ENCODE results near the gene ECSIT. TPM values are rescaled to one million over a fixed set of nuclear protein-coding genes. Genes with fewer than 3 reads are reported as not detected.

ECSIT gene
- total and polyA plus RNA-seq, 2 experiments from 2014 or later = 17.1 to 28.0 TPM

GRCh38 chr19:11560404-11561051, 31.6 kb upstream of the ECSIT start:
- peaks cover 3% of the 10 kb centered on the region; the same call in 1 of the 2 replicates for H3F3A ChIP-seq (ENCODE audit: insufficient read depth)
- H3K27me3 ChIP-seq (replicated peaks; ENCODE audit: insufficient read depth) = no peaks in the 10 kb centered on the region
- no peaks in the 10 kb centered on the region for H4K20me1 ChIP-seq (ENCODE audit: insufficient read depth)
- WGBS, 2 experiments (ENCODE audit: low coverage in 1 of 2, low lambda C conversion rate in 2 of 2, missing lambda C conversion rate in 2 of 2) = 19 to 23% methylated on average over 9 of the region's 9 CpGs
- peak overlapping the region; percentile 29 for H3K4me2 ChIP-seq (ENCODE audit: unreplicated experiment)
- TF ChIP-seq EZH2 (IDR thresholded peaks at IDR 0.05; ENCODE audit: insufficient read depth, poor library complexity, severe bottlenecking) (no peak), EZH2phosphoT487 (IDR thresholded peaks at IDR 0.05; ENCODE audit: insufficient read depth, low read depth) (no peak)
- H3K9me2 ChIP-seq (ENCODE audit: insufficient read depth) = no peaks in the 10 kb centered on the region
- in situ Hi-C loops (cut with MboI) = no loop called here
- peaks cover 5% of the 10 kb centered on the region for H3K4me1 ChIP-seq (ENCODE audit: insufficient read depth)
- peak overlapping the region; percentile 85; the same call in 1 of the 2 replicates for H3K4me3 ChIP-seq
- H3K27ac ChIP-seq = no peak overlapping the region
- no peak overlapping the region for H3K9ac ChIP-seq
- no peaks in the 10 kb centered on the region for H3K9me3 ChIP-seq (ENCODE audit: low read depth)
- H2AFZ ChIP-seq = no peak overlapping the region
- DNase-seq = peak; percentile 74
- peaks cover 35% of the 10 kb centered on the region for H3K79me2 ChIP-seq (ENCODE audit: insufficient read depth)
- no peaks in the 10 kb centered on the region for H3K36me3 ChIP-seq (ENCODE audit: low read depth)

GRCh38 chr19:11558881-11559828, 30.2 kb upstream of the ECSIT start, which contains the start of gene ELOF1:
TSS of gene ELOF1 (minus strand) at chr19:11559230. CDS start at chr19:11554347, 4,883 bp downstream.
- 3% methylated on average over 55 of the region's 57 CpGs for WGBS, 2 experiments (ENCODE audit: low coverage in 1 of 2, low lambda C conversion rate in 2 of 2, missing lambda C conversion rate in 2 of 2)
- in situ Hi-C loops (cut with MboI) = no loop called here
- Histone ChIP-seq H3F3A (ENCODE audit: insufficient read depth) (peaks cover 3% of the 10 kb centered on the region; the same call in 1 of the 2 replicates), H3K4me2 (ENCODE audit: unreplicated experiment) (peak within 1 kb of the TSS; percentile 82), H4K20me1 (ENCODE audit: insufficient read depth) (no peaks in the 10 kb centered on the region), H3K9ac (peak within 1 kb of the TSS; percentile 80), H3K4me1 (ENCODE audit: insufficient read depth) (peaks cover 5% of the 10 kb centered on the region), H2AFZ (peak within 1 kb of the TSS; percentile 91), H3K27me3 (replicated peaks; ENCODE audit: insufficient read depth) (no peaks in the 10 kb centered on the region), H3K79me2 (ENCODE audit: insufficient read depth) (peaks cover 47% of the 10 kb centered on the region), H3K9me2 (ENCODE audit: insufficient read depth) (no peaks in the 10 kb centered on the region), H3K27ac (0 out of 2 replicates have a peak within 1 kb of the TSS, but pooled peaks have one; percentile 6), H3K36me3 (ENCODE audit: low read depth) (no peaks in the 10 kb centered on the region), H3K4me3 (peak within 1 kb of the TSS; percentile 85), H3K9me3 (ENCODE audit: low read depth) (no peaks in the 10 kb centered on the region)
- no peak for TF ChIP-seq EZH2phosphoT487 (IDR thresholded peaks at IDR 0.05; ENCODE audit: insufficient read depth, low read depth)
- no peak for TF ChIP-seq EZH2 (IDR thresholded peaks at IDR 0.05; ENCODE audit: insufficient read depth, poor library complexity, severe bottlenecking)
- peak; percentile 100 for DNase-seq

DNA sequence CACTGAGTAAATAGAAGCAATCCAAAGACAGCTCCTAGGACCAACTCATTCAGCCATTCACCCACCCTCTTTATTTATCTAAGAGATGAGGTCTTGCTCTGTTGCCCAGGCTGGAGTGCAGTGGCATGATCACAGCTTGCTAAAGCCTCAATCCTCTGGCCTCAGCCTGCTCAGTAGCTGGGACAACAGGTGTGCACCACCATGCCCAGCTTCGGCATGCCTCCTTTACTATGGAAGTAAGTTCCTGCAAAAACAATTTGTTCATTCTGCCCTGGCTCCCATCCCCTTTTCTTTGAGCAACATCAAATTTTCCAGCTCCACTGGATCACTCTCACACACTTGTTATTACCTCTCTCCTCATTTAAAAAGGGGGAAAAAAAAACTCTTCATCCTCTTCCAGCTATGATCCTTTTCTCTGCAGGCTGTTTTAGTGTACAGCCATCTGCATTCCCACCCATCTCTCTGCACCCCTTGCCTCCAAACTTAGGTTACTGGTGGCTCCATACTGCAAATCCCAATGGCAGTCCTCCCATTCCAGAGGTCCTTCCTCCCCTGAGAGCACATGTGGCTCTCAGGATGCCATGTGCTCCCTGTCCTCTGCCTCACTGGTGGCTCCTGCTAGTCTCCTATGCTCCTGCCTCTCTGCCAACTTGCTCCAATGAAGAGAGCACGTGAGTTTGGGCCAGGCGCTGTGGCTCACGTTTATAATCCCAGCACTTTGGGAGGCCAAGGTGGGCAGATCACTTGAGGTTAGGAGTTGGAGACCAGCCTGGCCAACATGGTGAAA, 27.9 kb upstream of the ECSIT start:
- Histone ChIP-seq H3K4me3 (no peak overlapping the region), H3K27ac (no peak overlapping the region), H2AFZ (no peak overlapping the region), H3K79me2 (ENCODE audit: insufficient read depth) (peaks cover 47% of the 10 kb centered on the region), H4K20me1 (ENCODE audit: insufficient read depth) (no peaks in the 10 kb centered on the region), H3K4me2 (ENCODE audit: unreplicated experiment) (no peak overlapping the region), H3K36me3 (ENCODE audit: low read depth) (no peaks in the 10 kb centered on the region), H3K9me2 (ENCODE audit: insufficient read depth) (no peaks in the 10 kb centered on the region), H3K9ac (no peak overlapping the region; the same call in 1 of the 2 replicates), H3K4me1 (ENCODE audit: insufficient read depth) (peaks cover 5% of the 10 kb centered on the region), H3K27me3 (replicated peaks; ENCODE audit: insufficient read depth) (no peaks in the 10 kb centered on the region), H3K9me3 (ENCODE audit: low read depth) (no peaks in the 10 kb centered on the region), H3F3A (ENCODE audit: insufficient read depth) (peaks cover 3% of the 10 kb centered on the region; the same call in 1 of the 2 replicates)
- WGBS, 2 experiments (ENCODE audit: low coverage in 1 of 2, low lambda C conversion rate in 2 of 2, missing lambda C conversion rate in 2 of 2) = 77 to 83% methylated on average over 4 of the region's 4 CpGs
- no peak for DNase-seq
- in situ Hi-C loops (cut with MboI) = no loop called here
- no peak for TF ChIP-seq EZH2 (IDR thresholded peaks at IDR 0.05; ENCODE audit: insufficient read depth, poor library complexity, severe bottlenecking)

DNA sequence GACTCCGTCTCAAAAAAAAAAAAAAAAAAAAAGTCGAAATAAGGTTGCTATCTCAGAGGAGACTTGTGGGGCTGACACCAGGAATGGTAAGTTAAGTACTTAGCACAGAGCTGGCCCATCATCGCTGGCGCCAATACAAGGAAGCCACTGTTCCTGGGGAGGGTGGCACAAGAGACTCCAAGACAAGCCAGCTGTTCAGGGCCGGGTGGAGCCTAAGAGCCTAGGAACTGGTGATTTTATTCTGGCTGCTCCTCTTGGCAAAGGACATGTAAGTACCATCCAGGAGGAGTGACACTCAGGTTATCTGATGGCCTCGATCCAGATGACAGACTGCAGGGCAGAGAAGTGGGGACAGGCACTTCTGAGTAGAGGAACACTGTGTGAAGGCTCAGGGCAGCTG, 26.3 kb upstream of the ECSIT start:
- Histone ChIP-seq H3K9me3 (ENCODE audit: low read depth) (no peaks in the 10 kb centered on the region), H3K9me2 (ENCODE audit: insufficient read depth) (no peaks in the 10 kb centered on the region), H2AFZ (no peak overlapping the region), H3K4me2 (ENCODE audit: unreplicated experiment) (no peak overlapping the region), H3K36me3 (ENCODE audit: low read depth) (no peaks in the 10 kb centered on the region), H3F3A (ENCODE audit: insufficient read depth) (peaks cover under 1% of the 10 kb centered on the region; the same call in 1 of the 2 replicates), H3K27ac (no peak overlapping the region), H3K4me1 (ENCODE audit: insufficient read depth) (peaks cover 5% of the 10 kb centered on the region), H3K79me2 (ENCODE audit: insufficient read depth) (peaks cover 47% of the 10 kb centered on the region), H3K27me3 (replicated peaks; ENCODE audit: insufficient read depth) (no peaks in the 10 kb centered on the region), H3K4me3 (no peak overlapping the region), H3K9ac (no peak overlapping the region), H4K20me1 (ENCODE audit: insufficient read depth) (no peaks in the 10 kb centered on the region)
- TF ChIP-seq EZH2phosphoT487 (IDR thresholded peaks at IDR 0.05; ENCODE audit: insufficient read depth, low read depth) (no peak), EZH2 (IDR thresholded peaks at IDR 0.05; ENCODE audit: insufficient read depth, poor library complexity, severe bottlenecking) (no peak)
- 78 to 86% methylated on average over 5 to 6 of the region's 6 CpGs for WGBS, 2 experiments (ENCODE audit: low coverage in 1 of 2, low lambda C conversion rate in 2 of 2, missing lambda C conversion rate in 2 of 2)
- no peak for DNase-seq
- in situ Hi-C loops (cut with MboI) = no loop called here
